HEK293 (cell line): ENCODE data around the gene RGS9.

Experiments
- CTCF ChIA-PET: fragments of 350-600 bp; formaldehyde crosslinking; extraction: SDS; loops from one replicate; lab custom pipeline; 2021; ENCODE audit warnings: antibody characterized with exemption; lab: Yijun Ruan, JAX
- POLR2A ChIA-PET: fragments of 300-600 bp; formaldehyde crosslinking; extraction: SDS; loops from one replicate; lab custom pipeline; 2020; ENCODE audit warnings: antibody characterized with exemption, inconsistent platforms; lab: Yijun Ruan, JAX
- H3K27ac ChIP-seq: fragments of 200-500 bp; sonication (Bioruptor generic); 2 replicates; pipeline ENCODE4 v1.5.1; 2014; ENCODE audit warnings: low read depth, low read length, control low read depth, inconsistent platforms; ENCODE audit errors: extremely low read depth
- H3K36me3 ChIP-seq, 2 experiments: fragments of 200-500 bp in 1 of 2; sonication (Bioruptor generic) in 1 of 2; 1 replicate in 1 of 2; 2 replicates in 1 of 2; pipeline ENCODE4 v1.5.1; 2014 to 2017; ENCODE audit warnings: inconsistent platforms in 2 of 2, low read length in 2 of 2; ENCODE audit not compliant: control insufficient read depth in 2 of 2, insufficient read depth in 1 of 2
- H3K4me1 ChIP-seq: fragments of 200-500 bp; sonication (Bioruptor generic); 2 replicates; pipeline ENCODE4 v1.5.1; 2014; ENCODE audit warnings: mild to moderate bottlenecking, low read length, inconsistent platforms; ENCODE audit not compliant: control insufficient read depth, insufficient read depth
- H3K4me3 ChIP-seq: 2 replicates; pipeline ENCODE4 v1.5.1; 2011; ENCODE audit warnings: low read depth, mild to moderate bottlenecking, control low read depth, low read length, moderate library complexity
- H3K9me3 ChIP-seq: fragments of 200-500 bp; sonication (Bioruptor generic); 2 replicates; pipeline ENCODE4 v1.5.1; 2014; ENCODE audit warnings: low read depth, low read length, inconsistent platforms; ENCODE audit not compliant: control insufficient read depth, insufficient read depth
- GLIS1 ChIP-seq: fragments of 450-650 bp; formaldehyde crosslinking; IDR thresholded peaks from 2 replicates; pipeline ENCODE4 v1.5.1; 2016; ENCODE audit warnings: missing biosample characterization, missing genetic modification characterization
- KLF10 ChIP-seq: fragments of 450-650 bp; IDR thresholded peaks from 2 replicates; pipeline ENCODE4 v1.5.1; 2018; ENCODE audit warnings: missing biosample characterization, mild to moderate bottlenecking, missing genetic modification characterization
- PRDM1 ChIP-seq: fragments of 450-650 bp; formaldehyde crosslinking; IDR thresholded peaks from 2 replicates; pipeline ENCODE4; 2016; ENCODE audit warnings: missing biosample characterization, missing genetic modification characterization
- SALL2 ChIP-seq: fragments of 450-650 bp; formaldehyde crosslinking; IDR thresholded peaks from 2 replicates; pipeline ENCODE4 v1.5.0; 2017; ENCODE audit warnings: missing biosample characterization, mild to moderate bottlenecking, missing genetic modification characterization, borderline replicate concordance
- SETDB1 ChIP-seq: IDR thresholded peaks from one replicate; pipeline ENCODE4 v1.6.1; 2017; ENCODE audit warnings: mild to moderate bottlenecking, low read length, moderate library complexity, mixed read lengths; ENCODE audit not compliant: insufficient read length
- YY2 ChIP-seq: fragments of 450-650 bp; formaldehyde crosslinking; IDR thresholded peaks from 2 replicates; pipeline ENCODE4 v1.5.1; 2016; ENCODE audit warnings: missing biosample characterization, missing genetic modification characterization
- ZBTB44 ChIP-seq: fragments of 450-650 bp; IDR thresholded peaks from 2 replicates; pipeline ENCODE4 v1.5.1; 2018; ENCODE audit warnings: missing biosample characterization, mild to moderate bottlenecking, missing genetic modification characterization
- ZBTB49 ChIP-seq: fragments of 450-650 bp; formaldehyde crosslinking; IDR thresholded peaks from 2 replicates; pipeline ENCODE4 v1.5.1; 2016; ENCODE audit warnings: missing biosample characterization, missing genetic modification characterization, low read depth
- ZEB2 ChIP-seq: fragments of 450-650 bp; formaldehyde crosslinking; IDR thresholded peaks from 2 replicates; pipeline ENCODE4 v1.5.1; 2016; ENCODE audit warnings: missing biosample characterization, missing genetic modification characterization
- ZNF221 ChIP-seq: fragments of 450-650 bp; formaldehyde crosslinking; IDR thresholded peaks from 2 replicates; pipeline ENCODE4 v1.5.1; 2017; ENCODE audit warnings: missing biosample characterization, missing genetic modification characterization, borderline replicate concordance
- ZNF394 ChIP-seq: fragments of 450-650 bp; formaldehyde crosslinking; IDR thresholded peaks from 2 replicates; pipeline ENCODE4 v1.5.1; 2016; ENCODE audit warnings: missing biosample characterization, missing genetic modification characterization, mild to moderate bottlenecking, moderate library complexity, borderline replicate concordance
- ZNF513 ChIP-seq: fragments of 450-650 bp; IDR thresholded peaks from 2 replicates; pipeline ENCODE4 v1.5.1; 2018; ENCODE audit warnings: missing biosample characterization, missing genetic modification characterization
- ZNF548 ChIP-seq: fragments of 450-650 bp; formaldehyde crosslinking; IDR thresholded peaks from 2 replicates; pipeline ENCODE4 v1.5.1; 2016; ENCODE audit warnings: missing biosample characterization, missing genetic modification characterization
- ZNF558 ChIP-seq: fragments of 450-650 bp; formaldehyde crosslinking; IDR thresholded peaks from 2 replicates; pipeline ENCODE4 v1.5.1; 2016; ENCODE audit warnings: missing biosample characterization, missing genetic modification characterization
- ZNF768 ChIP-seq: fragments of 450-650 bp; formaldehyde crosslinking; IDR thresholded peaks from 2 replicates; pipeline ENCODE4 v1.5.1; 2018; ENCODE audit warnings: missing biosample characterization, mild to moderate bottlenecking, missing genetic modification characterization
- ZNF791 ChIP-seq: fragments of 450-650 bp; formaldehyde crosslinking; IDR thresholded peaks from 2 replicates; pipeline ENCODE4 v1.5.1; 2016; ENCODE audit warnings: missing biosample characterization, missing genetic modification characterization
- ZNF843 ChIP-seq: fragments of 450-650 bp; formaldehyde crosslinking; IDR thresholded peaks from 2 replicates; pipeline ENCODE4 v1.5.1; 2016; ENCODE audit warnings: missing biosample characterization, missing genetic modification characterization
- TF ChIP-seq, protein P1 (sequence below): fragments of 450-650 bp; formaldehyde crosslinking; IDR thresholded peaks from 2 replicates; pipeline ENCODE4 v1.5.1; 2016; ENCODE audit warnings: missing biosample characterization, missing genetic modification characterization
- TF ChIP-seq, protein P2 (sequence below): fragments of 450-650 bp; formaldehyde crosslinking; IDR thresholded peaks from 2 replicates; pipeline ENCODE4 v1.5.1; 2016; ENCODE audit warnings: missing biosample characterization, missing genetic modification characterization

Gene RGS9

DNA sequence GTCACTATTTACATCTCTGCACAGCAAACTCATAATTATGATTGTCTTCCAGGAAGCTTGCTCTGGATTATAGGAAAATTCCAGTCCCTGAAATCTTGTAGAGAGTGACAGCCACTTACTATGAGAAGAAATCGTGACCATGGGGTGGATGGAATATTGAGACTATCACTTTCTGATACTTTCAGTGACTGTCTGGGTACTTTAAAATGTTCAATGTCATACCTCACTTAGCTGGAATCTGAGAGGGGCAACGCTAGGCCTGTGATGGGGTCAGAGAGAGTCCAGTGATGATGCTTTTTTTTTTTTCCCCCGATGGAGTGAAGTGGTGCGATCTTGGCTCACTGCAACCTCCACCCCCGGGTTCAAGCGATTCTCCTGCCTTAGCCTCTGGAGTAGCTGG lies 32.2 kb upstream of the RGS9 start:
- H3K9me3 ChIP-seq: no peaks in the 10 kb centered on the region
- H3K27ac ChIP-seq: no peak overlapping the region
- POLR2A ChIA-PET: interaction anchor here (0.6 kb wide), 2 partner anchors 10 to 1493 kb away, joined by 3 read pairs; no protein-coding TSS in a partner anchor
- peaks cover 0 to 40% of the 10 kb centered on the region in 2 experiments; a peak in 1 of 3 replicates for H3K36me3 ChIP-seq
- TF ChIP-seq PRDM1 (tag by site-specific recombination): peak; percentile 78
- TF ChIP-seq ZNF548 (tag by site-specific recombination): no peak
- TF ChIP-seq, protein P1, sequence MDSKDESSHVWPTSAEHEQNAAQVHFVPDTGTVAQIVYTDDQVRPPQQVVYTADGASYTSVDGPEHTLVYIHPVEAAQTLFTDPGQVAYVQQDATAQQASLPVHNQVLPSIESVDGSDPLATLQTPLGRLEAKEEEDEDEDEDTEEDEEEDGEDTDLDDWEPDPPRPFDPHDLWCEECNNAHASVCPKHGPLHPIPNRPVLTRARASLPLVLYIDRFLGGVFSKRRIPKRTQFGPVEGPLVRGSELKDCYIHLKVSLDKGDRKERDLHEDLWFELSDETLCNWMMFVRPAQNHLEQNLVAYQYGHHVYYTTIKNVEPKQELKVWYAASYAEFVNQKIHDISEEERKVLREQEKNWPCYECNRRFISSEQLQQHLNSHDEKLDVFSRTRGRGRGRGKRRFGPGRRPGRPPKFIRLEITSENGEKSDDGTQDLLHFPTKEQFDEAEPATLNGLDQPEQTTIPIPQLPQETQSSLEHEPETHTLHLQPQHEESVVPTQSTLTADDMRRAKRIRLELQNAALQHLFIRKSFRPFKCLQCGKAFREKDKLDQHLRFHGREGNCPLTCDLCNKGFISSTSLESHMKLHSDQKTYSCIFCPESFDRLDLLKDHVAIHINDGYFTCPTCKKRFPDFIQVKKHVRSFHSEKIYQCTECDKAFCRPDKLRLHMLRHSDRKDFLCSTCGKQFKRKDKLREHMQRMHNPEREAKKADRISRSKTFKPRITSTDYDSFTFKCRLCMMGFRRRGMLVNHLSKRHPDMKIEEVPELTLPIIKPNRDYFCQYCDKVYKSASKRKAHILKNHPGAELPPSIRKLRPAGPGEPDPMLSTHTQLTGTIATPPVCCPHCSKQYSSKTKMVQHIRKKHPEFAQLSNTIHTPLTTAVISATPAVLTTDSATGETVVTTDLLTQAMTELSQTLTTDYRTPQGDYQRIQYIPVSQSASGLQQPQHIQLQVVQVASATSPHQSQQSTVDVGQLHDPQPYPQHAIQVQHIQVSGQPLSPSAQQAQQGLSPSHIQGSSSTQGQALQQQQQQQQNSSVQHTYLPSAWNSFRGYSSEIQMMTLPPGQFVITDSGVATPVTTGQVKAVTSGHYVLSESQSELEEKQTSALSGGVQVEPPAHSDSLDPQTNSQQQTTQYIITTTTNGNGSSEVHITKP (tag by site-specific recombination): peak; percentile 92
- no peak for TF ChIP-seq ZNF558 (tag by site-specific recombination)
- TF ChIP-seq ZNF394 (tag by site-specific recombination): no peak
- no peak for TF ChIP-seq ZBTB44 (tag by site-specific recombination)
- TF ChIP-seq GLIS1: no peak
- no peak for TF ChIP-seq YY2 (tag by site-specific recombination)
- TF ChIP-seq KLF10: no peak
- no peak for TF ChIP-seq SETDB1
- no peak for TF ChIP-seq ZEB2 (tag by site-specific recombination)
- TF ChIP-seq, protein P2, sequence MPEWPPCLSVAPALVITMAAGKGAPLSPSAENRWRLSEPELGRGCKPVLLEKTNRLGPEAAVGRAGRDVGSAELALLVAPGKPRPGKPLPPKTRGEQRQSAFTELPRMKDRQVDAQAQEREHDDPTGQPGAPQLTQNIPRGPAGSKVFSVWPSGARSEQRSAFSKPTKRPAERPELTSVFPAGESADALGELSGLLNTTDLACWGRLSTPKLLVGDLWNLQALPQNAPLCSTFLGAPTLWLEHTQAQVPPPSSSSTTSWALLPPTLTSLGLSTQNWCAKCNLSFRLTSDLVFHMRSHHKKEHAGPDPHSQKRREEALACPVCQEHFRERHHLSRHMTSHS: no peak
- no peak for TF ChIP-seq ZNF843 (tag by site-specific recombination)
- no peak for TF ChIP-seq ZNF221 (tag by site-specific recombination)
- TF ChIP-seq SALL2 (tag by site-specific recombination): no peak
- TF ChIP-seq, all 188 proteins: peak for 2
- no peak overlapping the region for H3K4me3 ChIP-seq
- CTCF ChIA-PET: interaction anchor here (1.0 to 1.6 kb wide), 2 partner anchors 99 to 127 kb away, joined by 3 read pairs; no protein-coding TSS in a partner anchor
- peaks cover 10% of the 10 kb centered on the region; the same call in 1 of the 2 replicates for H3K4me1 ChIP-seq

GRCh38 chr17:65108152-65108551 lies 29.0 kb upstream of the RGS9 start:
- CTCF ChIA-PET: interaction anchor here (0.7 to 2.3 kb wide), 2 partner anchors 8 to 10 kb away, joined by 3 to 17 read pairs; no protein-coding TSS in a partner anchor
- H3K9me3 ChIP-seq: no peaks in the 10 kb centered on the region
- POLR2A ChIA-PET: no interaction called here
- no peak overlapping the region for H3K27ac ChIP-seq
- peaks cover 0 to 49% of the 10 kb centered on the region in 2 experiments; a peak in 2 of 3 replicates for H3K36me3 ChIP-seq
- H3K4me3 ChIP-seq: no peak overlapping the region
- peaks cover 10% of the 10 kb centered on the region; the same call in 1 of the 2 replicates for H3K4me1 ChIP-seq
- TF ChIP-seq ZNF791 (tag by site-specific recombination) (no peak), ZNF513 (tag by site-specific recombination) (no peak), ZBTB49 (tag by site-specific recombination) (no peak), ZNF768 (tag by site-specific recombination) (peak; percentile 62; the same call in 1 of the 2 replicates)
